Renal pelvis (tissue), 4 donors: ENCODE measurements around the gene HOXC9. TPM values are rescaled to one million over a fixed set of nuclear protein-coding genes. Genes with fewer than 3 reads are reported as not detected.

Experiments used
- DNase-seq: peaks from one replicate; pipeline ENCODE4 v3.0.0-alpha.2; 2013
- polyA plus RNA-seq, 3 donors: library from polyadenylated mRNA; unstranded; fragments of 120-200 nt; gene quantifications; one replicate each; pipeline ENCODE4 v1.2.1, GENCODE V29; 2013; ENCODE audit not compliant: insufficient read length in 3 of 3

The HOXC9 gene
- polyA plus RNA-seq, 3 donors, result 22.4 to 29.8 (median 25.7) TPM

DNA sequence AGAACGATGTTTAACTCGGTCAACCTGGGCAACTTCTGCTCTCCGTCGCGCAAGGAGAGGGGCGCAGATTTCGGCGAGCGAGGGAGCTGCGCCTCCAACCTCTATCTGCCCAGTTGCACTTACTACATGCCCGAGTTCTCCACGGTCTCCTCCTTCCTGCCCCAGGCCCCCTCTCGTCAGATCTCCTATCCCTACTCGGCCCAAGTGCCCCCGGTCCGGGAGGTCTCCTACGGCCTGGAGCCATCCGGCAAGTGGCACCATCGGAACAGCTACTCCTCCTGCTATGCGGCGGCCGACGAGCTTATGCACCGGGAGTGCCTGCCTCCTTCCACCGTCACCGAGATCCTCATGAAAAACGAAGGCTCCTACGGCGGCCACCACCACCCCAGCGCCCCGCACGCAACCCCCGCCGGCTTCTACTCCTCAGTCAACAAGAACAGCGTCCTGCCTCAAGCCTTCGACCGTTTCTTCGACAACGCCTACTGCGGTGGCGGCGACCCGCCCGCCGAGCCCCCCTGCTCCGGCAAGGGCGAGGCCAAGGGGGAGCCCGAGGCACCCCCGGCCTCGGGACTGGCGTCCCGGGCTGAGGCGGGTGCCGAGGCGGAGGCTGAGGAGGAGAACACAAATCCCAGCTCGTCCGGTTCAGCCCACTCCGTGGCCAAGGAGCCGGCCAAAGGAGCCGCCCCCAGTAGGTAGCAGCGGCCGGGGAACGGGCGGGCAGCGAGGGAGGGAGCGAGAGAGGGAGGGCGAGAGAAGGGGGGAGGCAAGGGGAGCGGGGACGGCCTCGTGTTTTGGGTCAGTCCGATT lies 26.5 kb upstream of the HOXC9 start:
- DNase-seq, result no peak

GRCh38 chr12:53974084-53975063 lies 25.6 kb upstream of the HOXC9 start, which contains the start of gene HOTAIR:
HOTAIR (minus strand) TSS chr12:53974954.
- no peak for DNase-seq

DNA sequence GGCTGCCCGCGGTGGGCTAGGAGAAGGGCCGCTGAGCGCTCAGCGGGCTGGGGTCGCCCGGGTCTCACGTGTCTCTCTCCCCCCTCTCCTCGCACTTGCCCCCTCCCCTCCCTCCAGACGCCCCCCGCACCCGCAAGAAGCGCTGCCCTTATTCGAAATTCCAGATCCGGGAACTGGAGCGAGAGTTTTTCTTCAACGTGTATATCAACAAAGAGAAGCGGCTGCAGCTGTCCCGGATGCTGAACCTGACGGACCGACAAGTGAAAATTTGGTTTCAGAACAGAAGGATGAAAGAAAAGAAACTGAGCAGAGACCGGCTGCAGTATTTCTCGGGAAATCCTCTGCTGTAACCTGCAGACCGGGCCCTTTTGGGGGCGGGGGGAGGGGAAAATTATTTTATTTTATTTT lies 24.9 kb upstream of the HOXC9 start:
- DNase-seq, result no peak

DNA sequence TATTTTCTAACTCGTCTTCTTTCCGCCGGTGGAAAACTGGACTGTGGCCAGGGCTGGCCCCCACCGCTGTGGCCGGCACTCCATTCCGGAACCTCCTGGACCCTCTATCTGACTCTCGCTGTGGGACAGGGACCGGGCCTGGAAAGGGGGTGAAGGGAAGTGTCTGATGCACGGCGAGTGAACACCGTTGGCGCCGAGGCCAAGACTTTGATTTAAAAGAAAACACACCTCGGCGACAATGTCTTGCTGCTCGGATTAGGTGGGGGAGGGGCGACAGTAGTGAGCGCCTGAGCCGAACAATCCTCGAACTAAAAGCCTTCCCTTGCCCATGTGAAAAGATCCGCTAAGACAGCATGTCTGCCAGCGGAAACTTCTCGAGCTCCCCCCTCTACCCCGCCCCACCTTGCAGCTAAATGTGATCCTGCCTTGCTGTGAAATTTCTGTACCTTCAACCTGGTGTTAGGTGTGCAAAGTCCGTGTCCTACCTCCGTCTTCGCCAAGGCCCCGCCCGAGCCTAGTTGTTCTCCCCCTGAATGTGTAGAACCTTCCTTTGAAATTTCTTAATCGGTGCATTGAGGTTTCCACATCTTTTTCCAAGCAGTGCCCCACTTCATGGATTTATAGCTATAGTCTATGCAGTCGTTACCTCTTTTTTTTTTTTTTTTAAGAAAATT lies 24.3 kb upstream of the HOXC9 start:
- no peak for DNase-seq

DNA sequence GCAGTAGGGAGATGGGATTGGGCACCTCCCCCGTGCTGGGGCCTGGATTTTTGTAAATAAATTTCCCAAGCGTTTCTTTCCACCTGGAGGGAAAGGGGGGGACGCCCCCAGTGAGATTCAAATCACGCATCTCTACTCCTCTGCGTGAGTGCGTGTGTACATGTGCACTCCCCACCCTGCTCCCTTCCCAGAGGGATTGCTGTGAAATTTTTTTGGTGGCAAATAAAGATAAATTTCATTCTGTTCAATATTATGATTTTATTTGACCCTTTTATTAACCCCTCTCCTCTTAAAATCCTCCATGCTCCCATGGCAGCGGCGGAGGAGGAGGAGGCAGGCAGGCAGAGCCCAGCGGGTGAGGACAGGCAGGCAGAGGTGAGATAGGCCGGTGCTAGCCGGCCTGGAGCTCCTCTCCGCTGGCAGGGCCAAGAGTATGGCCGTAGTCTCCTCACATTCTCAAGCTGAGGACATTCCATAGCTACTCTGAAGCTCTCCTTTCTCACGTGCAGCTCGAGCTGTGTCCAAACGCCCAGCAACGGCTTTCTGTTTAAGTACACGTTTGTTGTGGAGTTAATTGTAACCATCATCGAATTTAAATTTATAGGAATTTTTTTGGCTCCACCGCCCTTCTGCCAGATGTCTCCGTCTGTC lies 23.7 kb upstream of the HOXC9 start:
- DNase-seq, result no peak

- DNase-seq, result no peak
Measured at GRCh38 chr12:53976823-53977595, 23.0 kb upstream of the HOXC9 start.

DNA sequence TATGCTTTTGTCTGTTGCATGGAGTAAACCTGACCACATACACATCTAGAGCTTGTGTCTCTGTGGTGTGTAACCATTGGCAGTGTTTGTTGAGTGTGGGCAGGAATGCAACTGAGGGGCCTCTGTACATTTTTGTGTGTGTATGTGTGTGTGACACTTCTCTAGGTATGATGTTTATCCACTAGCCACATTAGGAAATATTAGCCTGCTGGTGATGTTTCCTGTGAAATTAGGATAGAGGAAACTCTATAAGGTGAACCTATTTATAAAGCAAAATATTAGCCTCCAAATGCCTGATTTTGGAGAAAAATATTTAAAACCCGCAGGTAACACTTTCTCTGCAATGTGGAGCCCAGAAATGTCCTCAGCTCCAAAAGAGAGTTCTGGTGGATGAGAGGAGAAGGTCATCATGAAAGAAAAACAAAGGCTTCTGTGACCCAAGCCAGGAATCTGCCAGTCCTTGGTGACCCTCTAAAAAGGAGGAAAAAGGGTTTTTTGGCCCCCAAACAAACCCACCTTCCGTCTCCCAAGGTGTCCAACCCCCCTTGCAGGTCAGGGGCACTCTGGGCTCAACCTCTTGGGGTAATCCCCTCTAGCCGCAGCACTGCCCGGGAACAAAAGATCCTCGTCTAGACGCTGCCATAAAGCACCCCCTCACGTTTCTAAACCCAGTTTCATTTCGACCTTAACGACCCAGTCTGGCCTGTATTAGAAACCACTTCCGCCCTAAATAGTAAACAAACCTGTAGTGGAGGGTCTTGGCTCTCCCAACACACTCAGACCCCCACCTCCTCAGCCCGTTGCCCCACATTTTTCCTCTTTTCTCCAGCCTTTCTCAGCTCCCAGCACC lies 22.1 kb upstream of the HOXC9 start:
- no peak for DNase-seq

- no peak for DNase-seq
Measured at GRCh38 chr12:53978477-53979356, 21.2 kb upstream of the HOXC9 start.

DNA sequence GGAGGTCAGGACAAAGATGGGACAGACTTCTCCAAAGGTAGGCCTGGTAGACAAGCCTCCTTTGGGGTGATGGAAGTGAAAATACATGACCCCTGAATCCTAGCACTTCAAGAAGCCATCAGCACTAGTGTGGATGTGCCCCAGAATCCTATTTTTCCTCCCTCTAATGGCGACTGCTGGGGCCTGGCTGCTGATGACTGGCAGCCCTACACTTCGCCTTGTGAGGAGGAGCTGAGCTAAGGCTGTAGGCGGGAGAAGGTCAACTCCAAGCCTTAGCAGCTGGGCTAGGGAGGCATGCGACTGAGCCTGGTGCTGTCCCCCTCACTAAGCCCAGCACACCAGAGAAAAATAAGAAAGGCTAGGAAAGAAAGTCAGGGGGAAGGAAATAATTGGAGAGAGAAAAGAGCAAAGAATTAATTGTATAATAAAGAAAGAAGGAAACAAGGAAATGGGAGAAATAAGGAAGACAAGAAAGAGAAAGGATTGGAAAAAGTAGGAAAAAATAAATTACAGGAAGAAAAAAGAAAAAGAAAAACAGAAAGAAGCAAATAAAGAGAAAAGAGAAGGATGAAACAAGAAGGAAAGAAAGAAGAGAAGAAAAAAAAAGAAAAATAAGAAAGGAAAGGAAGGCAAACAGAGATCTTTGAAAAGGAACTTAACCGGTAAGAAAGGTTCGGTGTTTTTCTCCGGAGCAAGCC lies 19.7 kb upstream of the HOXC9 start:
- DNase-seq, result no peak

GRCh38 chr12:53980802-53981496 lies 19.0 kb upstream of the HOXC9 start:
- DNase-seq, result no peak

- DNase-seq, result no peak
Measured at GRCh38 chr12:53981634-53982565, 18.1 kb upstream of the HOXC9 start.

- no peak for DNase-seq
Measured at GRCh38 chr12:53982648-53983567, 17.1 kb upstream of the HOXC9 start.

DNA sequence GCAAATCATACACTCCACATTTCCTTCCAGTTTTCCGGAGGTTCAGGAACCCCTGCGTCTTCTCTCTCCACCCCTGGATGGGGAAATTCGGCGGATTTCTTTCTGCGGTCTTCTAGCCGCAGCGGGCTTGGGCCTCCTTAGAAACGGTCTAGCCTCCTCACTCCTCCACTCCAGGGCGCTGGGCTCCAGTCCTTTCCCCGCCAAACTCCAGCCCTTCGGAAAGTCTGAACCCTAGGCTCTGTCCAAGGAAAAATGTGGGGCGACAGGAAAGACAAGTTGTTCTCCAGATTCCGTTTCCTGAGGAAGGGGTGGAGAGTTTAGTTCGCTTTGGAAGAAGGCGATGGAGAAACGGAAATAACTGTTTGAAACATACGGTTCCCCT lies 16.4 kb upstream of the HOXC9 start:
- no peak for DNase-seq

- DNase-seq, result no peak
Measured at GRCh38 chr12:53983950-53984572, 15.9 kb upstream of the HOXC9 start.
